SU-DHL-6 (cell line): ENCODE measurements around the gene SMCHD1.

Experiments
- H2AFZ ChIP-seq: fragments of 200-600 bp; sonication (generic); 2 replicates; pipeline ENCODE4 v1.6.1; 2014; ENCODE audit warnings: low read depth, mild to moderate bottlenecking, moderate library complexity, mixed read lengths, antibody characterized with exemption, low read length; ENCODE audit not compliant: severe bottlenecking
- H3F3A ChIP-seq: fragments of 200-600 bp; shearing (Covaris generic); 2 replicates; pipeline ENCODE4 v1.6.0; 2016; ENCODE audit warnings: antibody characterized with exemption, mild to moderate bottlenecking; ENCODE audit not compliant: insufficient read depth
- H3K27ac ChIP-seq: fragments of 200-600 bp; sonication (generic); 2 replicates; pipeline ENCODE4 v1.5.1; 2016; ENCODE audit warnings: low read depth, mild to moderate bottlenecking, low read length, moderate library complexity, mixed read lengths
- H3K27me3 ChIP-seq: fragments of 200-600 bp; sonication (generic), shearing (Covaris generic); 2 replicates; pipeline ENCODE4 v1.6.0; 2014; ENCODE audit warnings: mild to moderate bottlenecking, low read length
- H3K36me3 ChIP-seq: fragments of 200-600 bp; sonication (generic); 2 replicates; pipeline ENCODE4 v1.6.1; 2014; ENCODE audit warnings: mild to moderate bottlenecking, low read length, mixed read lengths
- H3K4me2 ChIP-seq: fragments of 300-600, 200-600 bp; shearing (Covaris generic), sonication (generic); 2 replicates; pipeline ENCODE4 v1.6.0; 2014; ENCODE audit warnings: low read length, low read depth, mild to moderate bottlenecking; ENCODE audit not compliant: poor library complexity, severe bottlenecking
- H3K4me3 ChIP-seq: fragments of 200-600 bp; sonication (generic); 2 replicates; pipeline ENCODE4 v1.5.1; 2014; ENCODE audit warnings: antibody characterized with exemption, low read length, mild to moderate bottlenecking, mixed read lengths; ENCODE audit not compliant: insufficient read depth, poor library complexity, severe bottlenecking
- H3K79me2 ChIP-seq: fragments of 200-600 bp; sonication (generic); 2 replicates; pipeline ENCODE4 v1.6.1; 2014; ENCODE audit warnings: mild to moderate bottlenecking, low read length, moderate library complexity; ENCODE audit not compliant: insufficient read depth
- H3K9ac ChIP-seq: fragments of 200-600 bp; sonication (generic); 2 replicates; pipeline ENCODE4 v1.7.0; 2014; ENCODE audit warnings: mild to moderate bottlenecking, low read length
- H3K9me2 ChIP-seq: fragments of 200-600 bp; sonication (generic); replicated peaks from 2 replicates; pipeline ENCODE4 v1.6.1; 2014; ENCODE audit warnings: low read length; ENCODE audit not compliant: insufficient read depth
- H3K9me3 ChIP-seq: fragments of 200-600 bp; sonication (generic); 2 replicates; pipeline ENCODE4 v1.6.1; 2014; ENCODE audit warnings: low read length, mixed read lengths; ENCODE audit not compliant: insufficient read depth
- H4K20me1 ChIP-seq: fragments of 200-600 bp; sonication (generic); 2 replicates; pipeline ENCODE4 v1.6.1; 2014; ENCODE audit warnings: low read depth, mild to moderate bottlenecking, antibody characterized with exemption, low read length, moderate library complexity, mixed read lengths
- EZH2phosphoT487 ChIP-seq: fragments of 200-600 bp; sonication (generic), shearing (Covaris generic); conservative IDR thresholded peaks from 2 replicates; pipeline ENCODE4 v1.6.1; 2018; ENCODE audit warnings: mild to moderate bottlenecking, antibody characterized with exemption, low read length, moderate library complexity, mixed read lengths
- TF ChIP-seq, protein P1 (sequence below): fragments of 200-600 bp; sonication (generic); IDR thresholded peaks from one replicate; pipeline ENCODE4 v1.5.1; 2017; ENCODE audit warnings: antibody characterized with exemption, mild to moderate bottlenecking, low read length, moderate library complexity; ENCODE audit not compliant: insufficient read depth, poor library complexity, severe bottlenecking

Gene SMCHD1

DNA sequence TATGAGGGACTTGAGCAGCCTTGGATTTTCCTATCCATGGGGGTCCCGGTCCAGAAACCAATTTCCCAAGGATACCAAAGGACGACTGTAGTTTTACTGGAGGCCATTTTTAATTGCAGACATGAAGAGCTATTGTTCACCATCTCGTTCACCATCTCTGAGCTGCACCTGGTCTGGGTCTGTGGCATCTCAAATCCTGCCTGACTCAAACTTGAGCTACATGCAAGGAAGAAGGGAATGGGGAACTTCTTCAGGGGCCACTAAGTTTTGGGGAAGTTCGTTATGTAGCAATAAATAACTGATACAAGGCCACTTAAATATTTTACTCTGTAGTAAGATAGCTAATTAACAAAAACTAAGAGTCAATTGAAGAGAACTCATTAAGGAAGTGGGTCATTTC, 2.1 kb upstream of the SMCHD1 start:
- Histone ChIP-seq H3K9me2 (no peaks in the 10 kb centered on the region), H3K9me3 (no peaks in the 10 kb centered on the region), H3K79me2 (peaks cover 26% of the 10 kb centered on the region), H3K27me3 (no peaks in the 10 kb centered on the region), H3K36me3 (no peaks in the 10 kb centered on the region), H3K4me2 (no peak overlapping the region), H3F3A (peaks cover 8% of the 10 kb centered on the region; the same call in 1 of the 2 replicates), H2AFZ (no peak overlapping the region), H4K20me1 (peaks cover 9% of the 10 kb centered on the region), H3K27ac (no peak overlapping the region), H3K9ac (no peak overlapping the region), H3K4me3 (no peak overlapping the region)
- TF ChIP-seq, protein P1, sequence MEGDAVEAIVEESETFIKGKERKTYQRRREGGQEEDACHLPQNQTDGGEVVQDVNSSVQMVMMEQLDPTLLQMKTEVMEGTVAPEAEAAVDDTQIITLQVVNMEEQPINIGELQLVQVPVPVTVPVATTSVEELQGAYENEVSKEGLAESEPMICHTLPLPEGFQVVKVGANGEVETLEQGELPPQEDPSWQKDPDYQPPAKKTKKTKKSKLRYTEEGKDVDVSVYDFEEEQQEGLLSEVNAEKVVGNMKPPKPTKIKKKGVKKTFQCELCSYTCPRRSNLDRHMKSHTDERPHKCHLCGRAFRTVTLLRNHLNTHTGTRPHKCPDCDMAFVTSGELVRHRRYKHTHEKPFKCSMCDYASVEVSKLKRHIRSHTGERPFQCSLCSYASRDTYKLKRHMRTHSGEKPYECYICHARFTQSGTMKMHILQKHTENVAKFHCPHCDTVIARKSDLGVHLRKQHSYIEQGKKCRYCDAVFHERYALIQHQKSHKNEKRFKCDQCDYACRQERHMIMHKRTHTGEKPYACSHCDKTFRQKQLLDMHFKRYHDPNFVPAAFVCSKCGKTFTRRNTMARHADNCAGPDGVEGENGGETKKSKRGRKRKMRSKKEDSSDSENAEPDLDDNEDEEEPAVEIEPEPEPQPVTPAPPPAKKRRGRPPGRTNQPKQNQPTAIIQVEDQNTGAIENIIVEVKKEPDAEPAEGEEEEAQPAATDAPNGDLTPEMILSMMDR: no peak
- no peak for TF ChIP-seq EZH2phosphoT487

DNA sequence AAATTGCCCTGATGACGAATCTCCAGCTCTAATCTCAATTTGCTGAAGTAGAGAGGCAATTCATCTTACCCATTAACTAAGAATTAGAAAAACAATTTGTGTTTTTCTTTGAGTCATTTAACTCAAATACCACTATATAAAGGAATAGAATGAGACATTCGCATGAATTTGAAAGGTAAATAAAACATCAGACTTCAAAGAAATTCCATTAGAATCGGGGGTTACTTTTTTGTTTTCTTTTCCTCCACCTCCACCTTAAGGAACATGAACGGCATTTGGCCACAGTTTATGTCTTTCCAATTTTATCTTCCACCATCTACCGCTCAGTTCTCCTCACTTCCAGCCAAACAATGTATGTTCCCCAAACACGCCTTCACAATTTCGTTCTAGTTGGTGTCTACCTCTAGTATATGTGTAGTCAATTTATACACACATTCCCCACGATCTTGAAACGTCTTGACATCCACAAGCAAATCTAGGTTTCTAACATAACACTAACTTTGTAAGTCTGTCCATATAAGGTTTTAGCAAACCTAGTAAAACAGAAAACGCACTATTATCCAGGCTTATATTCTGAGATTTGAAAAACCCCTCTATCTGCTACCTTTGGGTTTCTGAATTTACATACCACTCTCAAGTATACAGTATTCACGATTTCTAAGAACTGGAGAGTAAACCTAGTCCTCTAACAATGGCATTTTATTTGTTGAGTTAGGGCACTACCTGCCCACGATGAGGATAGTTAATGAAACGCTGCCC, 1.2 kb upstream of the SMCHD1 start:
- H3K27ac ChIP-seq: 0 out of 2 replicates have a peak overlapping the region, but pooled peaks have one; percentile 84
- no peaks in the 10 kb centered on the region for H3K27me3 ChIP-seq
- H3K9me2 ChIP-seq: no peaks in the 10 kb centered on the region
- no peaks in the 10 kb centered on the region for H3K36me3 ChIP-seq
- peaks cover 12% of the 10 kb centered on the region for H4K20me1 ChIP-seq
- peaks cover 8% of the 10 kb centered on the region; the same call in 1 of the 2 replicates for H3F3A ChIP-seq
- H2AFZ ChIP-seq: peak overlapping the region; percentile 92
- H3K4me3 ChIP-seq: peak overlapping the region; percentile 63
- peaks cover 35% of the 10 kb centered on the region for H3K79me2 ChIP-seq
- no peaks in the 10 kb centered on the region for H3K9me3 ChIP-seq
- H3K4me2 ChIP-seq: peak overlapping the region; percentile 67
- no peak for TF ChIP-seq EZH2phosphoT487
- TF ChIP-seq, protein P1: no peak
- peak overlapping the region; percentile 95 for H3K9ac ChIP-seq

DNA sequence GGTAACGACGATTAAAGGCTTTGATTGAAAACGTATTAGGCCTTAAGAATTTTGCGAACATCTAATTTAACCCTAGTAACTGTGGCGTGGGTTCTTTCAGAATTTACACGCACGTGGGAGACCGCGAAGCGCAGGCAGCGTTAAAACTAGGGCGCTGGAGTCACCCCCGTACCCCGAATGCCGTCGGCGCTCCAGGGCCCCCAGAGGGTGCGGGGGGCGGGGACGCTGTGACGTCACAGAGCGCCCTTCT, 673 bp upstream of the SMCHD1 start:
- Histone ChIP-seq H3K9me3 (no peaks in the 10 kb centered on the region), H3K36me3 (no peaks in the 10 kb centered on the region), H3K27ac (peak overlapping the region; percentile 84), H3F3A (peaks cover 8% of the 10 kb centered on the region; the same call in 1 of the 2 replicates), H3K9me2 (no peaks in the 10 kb centered on the region), H3K79me2 (peaks cover 40% of the 10 kb centered on the region), H3K9ac (peak overlapping the region; percentile 95), H4K20me1 (peaks cover 16% of the 10 kb centered on the region), H2AFZ (peak overlapping the region; percentile 92), H3K4me3 (peak overlapping the region; percentile 63), H3K4me2 (peak overlapping the region; percentile 67), H3K27me3 (no peaks in the 10 kb centered on the region)
- TF ChIP-seq, protein P1: no peak
